NT2/D1 (cell line): ENCODE measurements around the gene DDX3X.

Source experiments
- SUZ12 ChIP-seq: IDR thresholded peaks from 2 replicates; pipeline ENCODE4 v1.6.1; 2011; ENCODE audit not compliant: insufficient read length, insufficient read depth; ENCODE audit errors: extremely low read depth
- YY1 ChIP-seq: IDR thresholded peaks from 2 replicates; pipeline ENCODE4 v1.6.1; 2011; ENCODE audit not compliant: insufficient read length, insufficient read depth
- ZNF274 ChIP-seq: IDR thresholded peaks from 2 replicates; pipeline ENCODE4 v1.6.1; 2011; ENCODE audit warnings: mild to moderate bottlenecking, low read depth, low read length

DNA sequence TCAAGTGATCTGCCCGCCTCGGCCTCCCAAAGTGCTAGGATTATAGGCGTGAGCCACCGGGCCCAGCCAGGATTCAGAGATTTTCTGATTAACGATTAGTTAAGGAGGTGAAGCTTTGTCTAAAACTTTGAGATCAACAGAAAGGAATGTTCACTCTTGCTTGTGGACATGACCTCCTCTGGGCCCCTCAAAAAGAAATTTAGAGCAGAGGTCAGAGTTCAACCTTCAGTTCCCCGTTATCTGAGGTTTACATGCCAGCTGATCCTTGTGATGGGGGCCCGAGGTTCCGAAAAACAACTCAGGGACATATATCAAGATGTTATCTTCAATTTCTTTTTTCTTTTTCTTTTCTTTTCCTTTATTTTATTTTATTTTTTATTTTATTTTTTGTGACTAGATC lies 54.6 kb downstream of the DDX3X start:
- TF ChIP-seq ZNF274, result no peak
- no peak for TF ChIP-seq YY1
- TF ChIP-seq SUZ12, result no peak
